Measurements from ENCODE around the gene SEMA3A.
"Not testable (repeated sequence)": the region's sequence is repeated elsewhere in the genome, so short reads cannot be mapped to it uniquely, and the experiment has no call there.

Gene SEMA3A

GRCh38 chr7:84154991-84155781, 39.4 kb downstream of the SEMA3A start:
- DNase-seq (ENCODE audit: low spot score): no peak

- DNase-seq (ENCODE audit: low spot score): no peak
Observed at GRCh38 chr7:84152995-84153394, 41.6 kb downstream of the SEMA3A start.

- not testable (repeated sequence) for DNase-seq (ENCODE audit: low spot score)
Observed at GRCh38 chr7:84150370-84150769, 44.2 kb downstream of the SEMA3A start.

- no peak for DNase-seq (ENCODE audit: low spot score)
Observed at GRCh38 chr7:84149573-84149972, 45.0 kb downstream of the SEMA3A start.

- DNase-seq (ENCODE audit: low spot score): no peak
Observed at GRCh38 chr7:84145892-84146291, 48.7 kb downstream of the SEMA3A start.

GRCh38 chr7:84144935-84145334, 49.7 kb downstream of the SEMA3A start:
- DNase-seq (ENCODE audit: low spot score): no peak

GRCh38 chr7:84144480-84144879, 50.1 kb downstream of the SEMA3A start:
- DNase-seq (ENCODE audit: low spot score): no peak

GRCh38 chr7:84142726-84143125, 51.9 kb downstream of the SEMA3A start:
- DNase-seq (ENCODE audit: low spot score): no peak

GRCh38 chr7:84139986-84140729, 54.4 kb downstream of the SEMA3A start:
- no peak for DNase-seq (ENCODE audit: low spot score)

GRCh38 chr7:84138411-84138810, 56.2 kb downstream of the SEMA3A start:
- no peak for DNase-seq (ENCODE audit: low spot score)

GRCh38 chr7:84137812-84138211, 56.8 kb downstream of the SEMA3A start:
- DNase-seq (ENCODE audit: low spot score): no peak

- DNase-seq (ENCODE audit: low spot score): no peak
Observed at GRCh38 chr7:84136809-84137208, 57.8 kb downstream of the SEMA3A start.

GRCh38 chr7:84136336-84136735, 58.3 kb downstream of the SEMA3A start:
- DNase-seq (ENCODE audit: low spot score): no peak

- DNase-seq (ENCODE audit: low spot score): no peak
Observed at GRCh38 chr7:84134169-84134568, 60.4 kb downstream of the SEMA3A start.

GRCh38 chr7:84125654-84126053, 68.9 kb downstream of the SEMA3A start:
- DNase-seq (ENCODE audit: low spot score): no peak

- peak; percentile 20 for DNase-seq (ENCODE audit: low spot score)
Observed at GRCh38 chr7:84123965-84124547, 70.5 kb downstream of the SEMA3A start.

GRCh38 chr7:84122582-84123360, 71.8 kb downstream of the SEMA3A start:
- DNase-seq (ENCODE audit: low spot score): no peak

- DNase-seq (ENCODE audit: low spot score): no peak
Observed at GRCh38 chr7:84117304-84117703, 77.3 kb downstream of the SEMA3A start.

GRCh38 chr7:84113906-84114850, 80.4 kb downstream of the SEMA3A start:
- no peak for DNase-seq (ENCODE audit: low spot score)

- DNase-seq (ENCODE audit: low spot score): peak; percentile 6
Observed at GRCh38 chr7:84113286-84113685, 81.3 kb downstream of the SEMA3A start.

- DNase-seq (ENCODE audit: low spot score): no peak
Observed at GRCh38 chr7:84112771-84113170, 81.8 kb downstream of the SEMA3A start.

Data from AG20443 (cell line).